Testis (tissue), 2 donors: ENCODE data around the gene PLEKHA4.

Source experiments
- CTCF ChIP-seq, 3 experiments: fragments of 450-650 bp in 2 of 3; fragments of 200-600 bp in 1 of 3; sonication (generic) in 1 of 3; IDR thresholded peaks; one replicate each; pipeline ENCODE4 v1.5.1; 2016 to 2019; ENCODE audit warnings: antibody characterized with exemption in 3 of 3, mild to moderate bottlenecking in 2 of 3, moderate library complexity in 1 of 3
- POLR2A ChIP-seq: fragments of 450-650 bp; IDR thresholded peaks from one replicate; pipeline ENCODE4 v1.6.1; 2017; ENCODE audit warnings: antibody characterized with exemption, mild to moderate bottlenecking, moderate library complexity

- TF ChIP-seq CTCF (IDR thresholded peaks at IDR 0.05): no peak
- no peak for TF ChIP-seq POLR2A
Measured at GRCh38 chr19:48837051-48837524, 31.3 kb downstream of the PLEKHA4 start.
